Thoracic aorta (tissue), 2 donors: ENCODE data around the gene FBXW5. TPM values are rescaled to one million over a fixed set of nuclear protein-coding genes. Genes with fewer than 3 reads are reported as not detected.

Experiments
- ATAC-seq: fragments of 150-250 bp; one replicate; pipeline ENCODE4 v1.8.0; 2017; ENCODE audit warnings: low read depth; ENCODE audit not compliant: insufficient number of reproducible peaks, low FRiP score
- DNase-seq: peaks from one replicate; pipeline ENCODE4 v3.0.0-alpha.2; 2020; ENCODE audit warnings: low spot score
- H3K27ac ChIP-seq, 2 donors: fragments of 200-600 bp; sonication (generic); 1 replicate in 1 of 2; 2 replicates in 1 of 2; pipeline ENCODE4 v1.5.1; 2016; ENCODE audit warnings: mild to moderate bottlenecking in 2 of 2, moderate library complexity in 2 of 2
- H3K27me3 ChIP-seq: fragments of 200-600 bp; sonication (generic); replicated peaks from 2 replicates; pipeline ENCODE4 v1.6.0; 2016; ENCODE audit warnings: mild to moderate bottlenecking; ENCODE audit not compliant: insufficient read depth
- H3K36me3 ChIP-seq: fragments of 200-600 bp; sonication (generic); one replicate; pipeline ENCODE4 v1.5.1; 2016
- H3K4me1 ChIP-seq, 2 donors: fragments of 200-600 bp; sonication (generic); 1 replicate in 1 of 2; 2 replicates in 1 of 2; pipeline versions ENCODE4 v1.5.1 to v1.6.0; 2016; ENCODE audit warnings: low read depth in 2 of 2, mild to moderate bottlenecking in 1 of 2; ENCODE audit not compliant: control insufficient read depth in 1 of 2
- H3K4me3 ChIP-seq: fragments of 200-600 bp; sonication (generic); 2 replicates; pipeline ENCODE4 v1.5.1; 2016; ENCODE audit warnings: mild to moderate bottlenecking
- H3K9me3 ChIP-seq: fragments of 200-600 bp; sonication (generic); 2 replicates; pipeline ENCODE4 v1.5.1; 2016
- total RNA-seq, 2 donors: library from RNA; depleted of rRNA; stranded (reverse); fragments of >200 nt; gene quantifications; one replicate each; pipeline versions ENCODE4 v1.1.0 to v1.2.3, GENCODE V29; 2016
- TF ChIP-seq, protein P1 (sequence below): fragments of 200-600 bp; sonication (generic); IDR thresholded peaks from one replicate; pipeline ENCODE4 v1.5.1; 2019; ENCODE audit warnings: antibody characterized with exemption

FBXW5 gene
- total RNA-seq, 2 donors from 2014 or later: 176 to 383 TPM

DNA sequence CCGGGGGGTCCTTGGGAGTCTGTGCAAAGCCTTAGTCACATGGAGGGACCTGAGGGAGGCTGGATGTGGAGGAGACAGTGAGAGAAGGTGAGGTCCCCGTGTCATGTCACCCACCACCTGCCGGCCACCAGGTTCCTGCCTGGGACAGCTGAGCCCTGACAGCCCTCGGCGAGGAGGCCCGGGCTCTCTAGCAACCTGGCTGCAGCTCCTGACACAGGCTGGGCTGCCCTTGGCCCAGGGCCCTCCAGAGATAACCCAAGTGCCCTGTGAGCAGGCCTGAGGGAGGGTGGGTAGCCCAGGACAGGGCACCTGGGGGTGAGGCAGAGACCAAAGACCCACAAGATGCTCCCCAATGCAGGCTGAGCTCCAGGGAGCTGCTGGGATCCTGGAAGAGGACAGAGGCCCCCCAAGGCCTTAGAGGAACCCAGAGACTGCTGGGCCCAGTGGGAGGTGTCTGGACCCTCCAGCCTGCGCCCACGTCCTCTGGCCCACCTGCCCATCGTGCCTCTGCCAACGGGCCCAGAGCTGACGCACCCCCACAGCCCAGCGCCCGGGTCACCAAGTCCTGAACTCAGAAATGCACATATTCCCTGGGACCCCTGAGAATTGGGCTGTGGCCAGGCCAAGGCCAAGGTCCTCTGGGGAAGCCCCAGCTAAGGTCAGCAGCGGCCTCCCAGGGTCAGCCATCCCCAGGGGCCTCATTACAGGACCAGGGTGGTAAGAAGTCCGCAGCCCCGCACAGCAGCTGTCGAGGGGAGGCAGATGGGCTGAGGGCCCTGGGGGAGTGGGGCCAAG, 24.0 kb upstream of the FBXW5 start:
- no peak for ATAC-seq

DNA sequence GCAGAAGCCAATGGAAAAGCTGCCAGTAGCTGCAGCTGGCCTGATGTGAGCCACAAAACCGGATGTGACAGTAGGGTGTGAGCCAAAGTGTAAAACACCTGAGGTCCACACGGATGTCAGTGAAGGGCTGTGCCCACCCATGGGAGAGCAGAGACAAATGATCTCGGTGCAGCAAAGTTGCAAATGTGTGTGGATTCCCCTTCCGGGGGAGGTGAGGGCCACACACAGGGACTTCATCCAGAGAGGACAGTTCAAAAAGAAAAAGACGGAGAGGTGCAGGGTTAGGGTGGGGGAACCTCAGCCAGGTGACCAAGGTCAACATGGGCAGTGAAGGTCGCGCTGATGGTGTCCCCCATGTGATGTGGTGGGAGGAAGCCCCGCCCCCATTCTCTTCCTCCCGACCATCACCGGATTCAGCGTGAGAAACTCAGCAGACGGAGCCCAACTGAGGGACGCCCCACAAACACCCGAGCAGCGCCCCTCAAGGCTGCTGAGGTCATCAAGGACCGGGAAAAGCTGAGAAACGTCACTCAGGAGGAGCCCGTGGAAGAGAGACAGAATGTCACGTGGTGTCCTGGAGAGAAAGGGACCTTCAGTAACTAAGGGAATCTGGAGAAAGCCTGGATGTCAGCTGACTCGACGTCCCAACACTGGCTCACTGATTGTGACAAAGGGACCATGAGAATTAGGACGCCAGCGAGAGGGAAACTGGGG, 21.4 kb upstream of the FBXW5 start:
- H3K27ac ChIP-seq: no peak overlapping the region
- peak overlapping the region; percentile 2 for H3K4me3 ChIP-seq
- no peak for ATAC-seq
- H3K27me3 ChIP-seq: no peaks in the 10 kb centered on the region
- TF ChIP-seq, protein P1, sequence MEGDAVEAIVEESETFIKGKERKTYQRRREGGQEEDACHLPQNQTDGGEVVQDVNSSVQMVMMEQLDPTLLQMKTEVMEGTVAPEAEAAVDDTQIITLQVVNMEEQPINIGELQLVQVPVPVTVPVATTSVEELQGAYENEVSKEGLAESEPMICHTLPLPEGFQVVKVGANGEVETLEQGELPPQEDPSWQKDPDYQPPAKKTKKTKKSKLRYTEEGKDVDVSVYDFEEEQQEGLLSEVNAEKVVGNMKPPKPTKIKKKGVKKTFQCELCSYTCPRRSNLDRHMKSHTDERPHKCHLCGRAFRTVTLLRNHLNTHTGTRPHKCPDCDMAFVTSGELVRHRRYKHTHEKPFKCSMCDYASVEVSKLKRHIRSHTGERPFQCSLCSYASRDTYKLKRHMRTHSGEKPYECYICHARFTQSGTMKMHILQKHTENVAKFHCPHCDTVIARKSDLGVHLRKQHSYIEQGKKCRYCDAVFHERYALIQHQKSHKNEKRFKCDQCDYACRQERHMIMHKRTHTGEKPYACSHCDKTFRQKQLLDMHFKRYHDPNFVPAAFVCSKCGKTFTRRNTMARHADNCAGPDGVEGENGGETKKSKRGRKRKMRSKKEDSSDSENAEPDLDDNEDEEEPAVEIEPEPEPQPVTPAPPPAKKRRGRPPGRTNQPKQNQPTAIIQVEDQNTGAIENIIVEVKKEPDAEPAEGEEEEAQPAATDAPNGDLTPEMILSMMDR: no peak
- peaks cover 5 to 21% of the 10 kb centered on the region in 2 donors for H3K4me1 ChIP-seq
- H3K36me3 ChIP-seq: no peaks in the 10 kb centered on the region
- no peak for DNase-seq
- H3K9me3 ChIP-seq: no peaks in the 10 kb centered on the region

More for the DNA sequence above, 24.0 kb upstream of the FBXW5 start:
- Histone ChIP-seq H3K4me1 (peaks cover 0 to 7% of the 10 kb centered on the region in 2 donors), H3K27ac (no peak overlapping the region), H3K36me3 (no peaks in the 10 kb centered on the region), H3K9me3 (no peaks in the 10 kb centered on the region), H3K27me3 (no peaks in the 10 kb centered on the region), H3K4me3 (no peak overlapping the region)
- TF ChIP-seq, protein P1: no peak
- no peak for DNase-seq

DNA sequence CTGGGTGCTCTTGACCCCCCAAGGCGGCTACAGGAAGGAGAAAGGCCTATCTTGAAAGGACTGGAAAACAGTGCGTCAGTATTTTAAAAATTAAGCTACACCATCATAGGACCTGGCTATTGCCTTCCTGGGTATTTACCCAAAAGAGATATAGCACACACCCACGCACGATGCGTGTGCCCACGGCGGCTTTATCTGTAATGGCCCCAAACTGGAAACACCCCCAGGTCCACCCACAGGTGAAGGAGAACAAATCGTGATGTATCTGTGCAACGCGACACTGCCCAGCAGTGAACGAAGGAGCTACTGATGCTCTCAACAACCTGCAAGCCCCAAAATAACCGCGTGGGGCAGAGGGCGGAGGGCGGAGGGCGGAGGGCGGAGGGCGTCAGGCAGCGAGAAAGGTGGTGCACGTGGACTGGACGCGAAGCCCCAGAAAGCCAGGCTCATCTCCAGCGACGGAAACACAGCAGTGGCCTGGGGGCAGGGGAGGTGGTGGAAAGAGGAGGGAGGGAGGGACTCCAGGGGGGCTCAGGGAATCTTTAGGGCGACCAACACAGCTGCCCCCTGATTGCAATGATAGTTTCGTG, 20.4 kb upstream of the FBXW5 start:
- Histone ChIP-seq H3K27me3 (no peaks in the 10 kb centered on the region), H3K9me3 (no peaks in the 10 kb centered on the region), H3K27ac (no peak overlapping the region), H3K36me3 (no peaks in the 10 kb centered on the region), H3K4me1 (peaks cover 6 to 23% of the 10 kb centered on the region in 2 donors), H3K4me3 (no peak overlapping the region)
- DNase-seq (no peak), ATAC-seq (no peak)
- TF ChIP-seq, protein P1: no peak

DNA sequence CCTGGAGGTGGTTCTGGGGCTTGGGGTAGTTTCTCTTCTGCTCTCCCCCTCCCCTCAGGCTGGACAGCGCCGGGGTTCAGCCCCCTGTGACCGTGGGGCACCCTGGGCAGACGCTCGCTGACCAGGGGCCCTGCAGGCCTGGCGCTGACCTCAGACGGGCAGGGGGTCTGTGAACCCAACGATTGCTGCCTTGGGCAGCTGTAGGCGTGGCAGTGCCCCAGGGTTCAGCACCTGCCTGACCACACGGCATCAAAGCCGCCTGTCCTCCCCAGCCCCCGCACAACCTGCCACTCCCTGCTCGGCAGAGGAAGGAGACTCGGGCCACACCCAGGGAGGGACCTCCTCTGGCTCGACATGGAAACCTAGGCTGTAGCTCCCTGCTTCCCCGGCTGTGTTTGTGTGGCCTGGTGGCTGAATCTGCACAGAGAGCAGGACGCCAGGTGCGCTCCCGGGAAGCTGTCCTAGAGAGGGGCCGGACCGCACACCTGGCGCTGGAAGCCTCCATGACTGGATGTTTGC, 19.7 kb upstream of the FBXW5 start:
- Histone ChIP-seq H3K36me3 (no peaks in the 10 kb centered on the region), H3K4me3 (no peak overlapping the region), H3K4me1 (peaks cover 6 to 23% of the 10 kb centered on the region in 2 donors), H3K27ac (no peak overlapping the region), H3K9me3 (no peaks in the 10 kb centered on the region), H3K27me3 (no peaks in the 10 kb centered on the region)
- DNase-seq: no peak
- no peak for ATAC-seq
- TF ChIP-seq, protein P1: no peak

DNA sequence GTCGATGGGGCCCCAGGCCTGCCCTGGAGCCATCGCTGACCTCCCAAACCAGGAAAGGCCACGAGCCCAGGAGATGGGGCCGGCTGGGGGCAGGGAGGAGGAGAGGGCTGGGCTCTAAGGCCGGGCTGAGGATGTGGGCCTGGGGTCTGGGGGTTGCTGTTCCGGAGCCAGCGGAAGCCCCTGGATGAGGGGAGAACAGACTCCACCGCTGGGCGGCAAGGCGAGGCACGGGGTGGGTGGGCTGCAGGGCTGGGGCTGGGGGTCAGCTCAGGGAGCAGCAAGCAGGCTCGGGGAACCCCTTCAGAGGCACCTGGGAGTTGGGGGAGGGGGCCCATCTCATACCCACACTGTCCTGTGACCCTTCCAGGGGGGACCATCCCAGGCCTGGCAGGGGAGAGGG, 19.2 kb upstream of the FBXW5 start:
- Histone ChIP-seq H3K4me3 (no peak overlapping the region), H3K36me3 (no peaks in the 10 kb centered on the region), H3K27me3 (no peaks in the 10 kb centered on the region), H3K4me1 (peaks cover 6 to 23% of the 10 kb centered on the region in 2 donors), H3K27ac (no peak overlapping the region), H3K9me3 (no peaks in the 10 kb centered on the region)
- DNase-seq (no peak), ATAC-seq (no peak)
- TF ChIP-seq, protein P1: no peak
